ENCODE measurements around the gene CPNE4. TPM values are rescaled to one million over a fixed set of nuclear protein-coding genes. Genes with fewer than 3 reads are reported as not detected.
A peak's percentile ranks its signal among the peaks of the same experiment; 100 is the strongest.

The CPNE4 gene
- total RNA-seq, 2 donors from 2014 or later: 1.7 to 2.5 TPM

- Histone ChIP-seq H3K27ac (ENCODE audit: low read depth, low read length) (no peak overlapping the region), H3K9ac (ENCODE audit: extremely low read depth, low read length, poor library complexity, severe bottlenecking) (no peak overlapping the region), H3K9me3 (ENCODE audit: control insufficient read depth, low read length) (no peaks in the 10 kb centered on the region), H3K4me1 (ENCODE audit: control insufficient read depth, insufficient read depth, low read length) (peaks cover 5% of the 10 kb centered on the region), H3K36me3 (ENCODE audit: control insufficient read depth, insufficient read depth, low read length) (no peaks in the 10 kb centered on the region), H3K4me3 (ENCODE audit: low read length) (no peak overlapping the region), H3K27me3 (ENCODE audit: control insufficient read depth, insufficient read depth, low read length, poor library complexity, severe bottlenecking) (no peaks in the 10 kb centered on the region)
- no peak for TF ChIP-seq CTCF (conservative IDR thresholded peaks at IDR 0.05)
- H3K4me1 Mint-ChIP-seq: peaks cover 10% of the 10 kb centered on the region
- 94 to 100% methylated on average over 1 of the region's 1 CpG for WGBS, 2 experiments (ENCODE audit: insufficient coverage in 1 of 2, insufficient read length in 1 of 2)
- no peaks in the 10 kb centered on the region for H3K9me3 Mint-ChIP-seq
- no peak overlapping the region for H3K27ac Mint-ChIP-seq
- no peak for DNase-seq
- no peak overlapping the region for H3K4me3 Mint-ChIP-seq
- H3K36me3 Mint-ChIP-seq (ENCODE audit: low read depth): no peaks in the 10 kb centered on the region
- no peaks in the 10 kb centered on the region for H3K27me3 Mint-ChIP-seq (ENCODE audit: insufficient read depth)
Observed at GRCh38 chr3:131620977-131621376, 413.8 kb downstream of the CPNE4 start.

GRCh38 chr3:131619821-131620220 lies 415.0 kb downstream of the CPNE4 start:
- DNase-seq: no peak
- H3K4me1 ChIP-seq (ENCODE audit: control insufficient read depth, insufficient read depth, low read length): peaks cover 5% of the 10 kb centered on the region
- peak overlapping the region; percentile 0 for H3K27ac ChIP-seq (ENCODE audit: low read depth, low read length)
- Mint-ChIP-seq H3K27me3 (ENCODE audit: insufficient read depth) (no peaks in the 10 kb centered on the region), H3K4me1 (peaks cover 10% of the 10 kb centered on the region), H3K27ac (no peak overlapping the region), H3K4me3 (no peak overlapping the region), H3K9me3 (no peaks in the 10 kb centered on the region), H3K36me3 (ENCODE audit: low read depth) (no peaks in the 10 kb centered on the region)
- no peaks in the 10 kb centered on the region for H3K36me3 ChIP-seq (ENCODE audit: control insufficient read depth, insufficient read depth, low read length)
- WGBS, 2 experiments (ENCODE audit: insufficient coverage in 1 of 2, insufficient read length in 1 of 2): 87% methylated on average over 2 of the region's 2 CpGs; no CpG with 5 or more reads in 1 of the 2 experiments
- H3K9ac ChIP-seq (ENCODE audit: extremely low read depth, low read length, poor library complexity, severe bottlenecking): no peak overlapping the region
- no peaks in the 10 kb centered on the region for H3K27me3 ChIP-seq (ENCODE audit: control insufficient read depth, insufficient read depth, low read length, poor library complexity, severe bottlenecking)
- TF ChIP-seq CTCF (conservative IDR thresholded peaks at IDR 0.05): no peak
- no peak overlapping the region for H3K4me3 ChIP-seq (ENCODE audit: low read length)
- no peaks in the 10 kb centered on the region for H3K9me3 ChIP-seq (ENCODE audit: control insufficient read depth, low read length)

- H3K27me3 ChIP-seq (ENCODE audit: control insufficient read depth, insufficient read depth, low read length, poor library complexity, severe bottlenecking): no peaks in the 10 kb centered on the region
- H3K27ac Mint-ChIP-seq: no peak overlapping the region
- H3K9ac ChIP-seq (ENCODE audit: extremely low read depth, low read length, poor library complexity, severe bottlenecking): no peak overlapping the region
- no peak for TF ChIP-seq CTCF (conservative IDR thresholded peaks at IDR 0.05)
- peaks cover 5% of the 10 kb centered on the region for H3K4me1 ChIP-seq (ENCODE audit: control insufficient read depth, insufficient read depth, low read length)
- no peak overlapping the region for H3K4me3 Mint-ChIP-seq
- no peaks in the 10 kb centered on the region for H3K9me3 ChIP-seq (ENCODE audit: control insufficient read depth, low read length)
- no peaks in the 10 kb centered on the region for H3K36me3 Mint-ChIP-seq (ENCODE audit: low read depth)
- no peaks in the 10 kb centered on the region for H3K9me3 Mint-ChIP-seq
- H3K4me1 Mint-ChIP-seq: peaks cover 16% of the 10 kb centered on the region
- H3K4me3 ChIP-seq (ENCODE audit: low read length): no peak overlapping the region
- no peak overlapping the region for H3K27ac ChIP-seq (ENCODE audit: low read depth, low read length)
- no peaks in the 10 kb centered on the region for H3K36me3 ChIP-seq (ENCODE audit: control insufficient read depth, insufficient read depth, low read length)
- no peak for DNase-seq
- 93 to 100% methylated on average over 1 to 3 of the region's 3 CpGs for whole genome bisulfite sequencing, 2 experiments (ENCODE audit: insufficient coverage in 1 of 2, insufficient read length in 1 of 2)
- H3K27me3 Mint-ChIP-seq (ENCODE audit: insufficient read depth): no peaks in the 10 kb centered on the region
Observed at GRCh38 chr3:131616719-131617118, 418.1 kb downstream of the CPNE4 start.

Measured in endodermal cell (in vitro differentiated cells).